ENCODE data around the gene SNX21.
A peak's percentile ranks its signal among the peaks of the same experiment; 100 is the strongest.

The SNX21 gene

DNA sequence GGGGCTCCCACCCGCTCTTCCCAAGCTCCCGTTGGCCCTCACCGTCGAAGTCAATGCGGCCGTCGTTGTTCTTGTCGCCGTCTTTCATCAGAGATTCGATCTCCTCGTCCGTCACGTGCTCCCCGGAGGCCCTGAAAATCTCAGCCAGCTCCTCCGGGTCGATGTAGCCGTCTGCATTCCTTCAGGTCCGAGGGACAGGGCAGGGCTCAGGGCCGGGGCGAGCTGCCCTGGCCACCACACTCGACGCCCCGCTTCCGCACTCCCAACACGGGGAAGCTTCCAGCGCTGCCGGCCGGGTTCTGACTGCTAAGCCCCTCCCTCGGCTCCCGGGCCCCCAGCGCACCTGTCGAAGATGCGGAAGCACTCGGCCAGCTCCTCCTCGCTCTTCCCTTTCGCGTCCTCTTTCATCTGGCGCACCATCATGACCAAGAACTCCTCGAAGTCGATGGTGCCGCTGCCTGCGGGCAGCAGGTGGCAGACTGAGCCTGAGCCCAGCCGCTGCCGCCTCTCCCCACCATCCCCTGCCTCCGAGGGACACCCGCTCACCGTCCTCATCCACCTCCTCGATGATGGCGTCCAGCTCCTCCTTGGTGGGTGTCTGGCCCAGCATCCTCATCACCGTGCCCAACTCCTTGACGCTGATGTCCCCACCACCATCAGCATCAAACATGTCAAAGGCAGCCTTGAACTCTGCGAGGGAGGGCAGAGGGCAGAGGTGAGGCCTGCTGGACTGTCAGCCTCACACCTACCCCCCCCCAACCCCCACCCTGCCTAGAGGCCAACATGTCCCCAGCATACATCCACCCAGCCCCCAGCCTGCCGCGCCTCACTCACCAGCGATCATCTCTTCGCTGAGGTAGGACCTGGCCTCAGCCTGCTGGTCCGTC lies 9.4 kb upstream of the SNX21 start:
- no peak for DNase-seq (ENCODE audit: low spot score)

DNA sequence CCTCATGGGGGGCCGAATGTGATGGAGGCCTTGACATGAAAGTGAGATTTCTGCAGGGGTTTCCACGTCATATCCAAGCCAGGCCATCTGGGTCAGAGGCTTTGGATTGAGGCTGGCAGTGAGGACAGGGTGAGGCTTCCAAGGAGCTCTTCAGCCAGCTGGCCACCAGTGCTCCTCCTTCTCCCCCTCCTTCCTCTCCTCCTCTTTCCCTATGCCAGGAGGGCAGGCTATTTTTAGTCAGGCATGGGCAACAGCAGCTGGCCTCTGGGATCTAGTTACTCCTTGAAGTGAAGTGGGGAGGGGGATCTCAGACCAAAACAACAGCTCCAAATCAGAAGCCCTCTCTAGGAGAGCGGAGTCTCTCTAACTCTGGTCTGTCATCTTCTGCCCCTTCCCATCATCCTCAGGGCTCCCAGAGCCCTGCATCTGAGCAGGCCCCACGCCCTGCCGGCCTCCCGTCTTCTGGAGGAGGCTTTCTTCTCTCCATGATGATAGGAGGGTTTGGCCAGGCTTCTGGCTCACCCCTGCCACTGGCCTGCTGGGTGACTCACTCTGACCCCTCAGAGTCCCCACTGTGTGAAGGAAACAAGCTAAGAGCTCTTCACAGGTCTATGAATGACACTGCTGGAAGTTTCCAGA lies 7.1 kb upstream of the SNX21 start:
- no peak for DNase-seq (ENCODE audit: low spot score)

DNA sequence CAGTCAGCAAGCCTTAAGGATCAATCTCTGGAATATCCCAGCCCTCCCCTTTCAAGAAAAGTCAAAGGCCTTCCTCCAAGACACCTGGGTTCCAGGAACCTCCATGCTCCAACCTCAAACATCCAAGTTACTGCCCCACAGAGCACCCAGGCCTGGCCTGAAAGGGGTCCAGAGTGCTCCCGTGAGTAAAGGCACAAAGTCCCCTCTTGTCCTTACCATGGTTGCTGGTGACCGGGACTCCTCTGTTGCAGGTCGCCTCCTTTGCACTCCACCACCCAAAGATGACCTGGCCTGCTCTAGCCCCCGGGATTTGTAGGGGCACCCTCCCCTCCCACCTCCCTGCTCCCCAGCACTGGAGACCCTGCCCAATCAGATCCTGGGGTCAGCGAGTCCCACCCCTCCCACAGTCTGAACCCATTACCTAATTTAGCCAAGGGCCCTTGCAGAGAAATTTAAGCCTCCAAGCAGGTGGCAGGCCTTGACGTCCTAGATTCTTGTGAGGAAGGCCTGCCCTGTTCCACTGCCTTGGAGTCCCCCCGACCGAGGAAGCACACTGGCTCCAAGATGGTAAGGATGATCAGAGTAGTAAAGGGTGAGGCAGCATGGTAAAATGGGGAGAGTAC lies 6.5 kb upstream of the SNX21 start, which contains the start of gene TNNC2:
TNNC2 (minus strand) TSS at position 283 of the 623 bp plus-strand sequence; CDS start at position 219, 64 bp downstream.
- DNase-seq (ENCODE audit: low spot score), result no peak

DNA sequence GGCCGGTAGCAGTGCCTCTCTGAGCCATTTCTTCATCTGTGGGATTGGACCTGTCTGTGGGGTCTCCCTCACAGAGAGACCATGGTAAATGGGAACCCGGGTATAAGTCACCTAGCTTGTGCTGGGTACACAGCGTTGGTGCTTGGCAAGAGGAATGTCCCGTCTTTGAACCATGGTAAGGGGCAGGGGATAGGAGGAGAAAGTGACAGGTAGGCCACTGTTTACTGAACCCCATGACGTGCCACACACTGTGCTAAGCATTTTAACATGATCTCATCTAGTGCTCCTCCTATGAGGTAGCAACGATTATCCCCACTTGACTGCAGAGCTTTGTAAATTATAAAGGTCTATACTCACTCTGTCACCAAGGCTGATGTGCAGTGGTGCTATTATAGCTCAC lies 5.9 kb upstream of the SNX21 start:
- DNase-seq (ENCODE audit: low spot score), result no peak

DNA sequence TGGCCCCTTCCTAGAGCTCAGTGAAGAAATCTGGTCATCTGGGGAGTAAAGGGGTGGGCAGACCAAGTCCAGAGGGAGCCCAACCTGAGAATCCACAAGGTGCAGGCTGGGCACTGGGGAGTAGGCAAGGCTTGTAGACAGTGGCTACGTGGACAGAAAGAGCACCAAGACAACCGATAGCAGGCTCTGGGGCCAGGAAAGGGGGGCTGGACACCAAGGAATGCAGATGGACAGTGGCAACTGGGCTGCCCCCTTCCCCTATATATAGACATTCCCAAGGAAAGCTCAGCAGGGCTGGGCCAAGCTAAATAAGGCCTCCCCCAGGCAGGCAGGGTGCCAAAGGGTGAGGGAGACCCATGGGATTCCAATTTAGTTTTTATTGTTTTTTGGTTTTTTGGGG lies 5.0 kb upstream of the SNX21 start:
- no peak for DNase-seq (ENCODE audit: low spot score)

DNA sequence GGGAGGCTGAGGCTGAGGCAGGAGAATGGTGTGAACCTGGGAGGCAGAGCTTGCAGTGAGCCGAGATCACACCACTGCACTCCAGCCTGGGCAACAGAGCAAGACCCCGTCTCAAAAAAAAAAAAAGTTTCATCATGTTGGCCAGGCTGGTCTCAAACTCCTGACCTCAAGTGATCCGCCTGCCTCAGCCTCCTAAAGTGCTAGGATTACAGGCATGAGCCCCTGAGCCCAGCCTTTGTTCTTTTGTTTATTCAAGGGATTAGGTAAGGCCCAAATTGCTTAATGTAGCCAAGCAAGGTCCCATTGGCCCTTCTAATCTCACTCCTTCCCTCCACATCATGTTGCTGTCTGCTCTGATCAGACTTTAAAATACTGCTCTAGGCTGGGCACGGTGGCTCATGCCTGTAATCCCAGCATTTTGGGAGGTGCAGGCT lies 3.9 kb upstream of the SNX21 start:
- DNase-seq (ENCODE audit: low spot score), result peak; percentile 59

DNA sequence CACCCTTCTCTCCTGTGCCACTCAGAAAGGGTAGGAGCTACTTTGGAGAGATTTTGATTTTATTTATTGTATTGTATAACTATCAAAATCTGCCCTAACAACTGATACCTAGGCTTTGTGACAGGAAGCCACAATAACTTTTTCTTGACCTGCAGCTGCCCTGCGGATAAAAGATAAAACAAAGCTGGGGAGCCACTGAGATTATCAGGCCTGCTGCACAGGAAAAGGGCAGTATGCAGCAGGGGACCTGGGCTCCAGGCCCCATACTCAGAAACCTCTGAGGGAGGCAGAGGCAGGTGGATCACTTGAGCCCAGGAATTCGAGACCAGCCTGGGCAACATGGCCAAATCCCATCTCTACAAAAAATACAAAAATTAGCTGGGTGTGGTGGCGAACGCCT lies 980 bp upstream of the SNX21 start:
- no peak for DNase-seq (ENCODE audit: low spot score)

DNA sequence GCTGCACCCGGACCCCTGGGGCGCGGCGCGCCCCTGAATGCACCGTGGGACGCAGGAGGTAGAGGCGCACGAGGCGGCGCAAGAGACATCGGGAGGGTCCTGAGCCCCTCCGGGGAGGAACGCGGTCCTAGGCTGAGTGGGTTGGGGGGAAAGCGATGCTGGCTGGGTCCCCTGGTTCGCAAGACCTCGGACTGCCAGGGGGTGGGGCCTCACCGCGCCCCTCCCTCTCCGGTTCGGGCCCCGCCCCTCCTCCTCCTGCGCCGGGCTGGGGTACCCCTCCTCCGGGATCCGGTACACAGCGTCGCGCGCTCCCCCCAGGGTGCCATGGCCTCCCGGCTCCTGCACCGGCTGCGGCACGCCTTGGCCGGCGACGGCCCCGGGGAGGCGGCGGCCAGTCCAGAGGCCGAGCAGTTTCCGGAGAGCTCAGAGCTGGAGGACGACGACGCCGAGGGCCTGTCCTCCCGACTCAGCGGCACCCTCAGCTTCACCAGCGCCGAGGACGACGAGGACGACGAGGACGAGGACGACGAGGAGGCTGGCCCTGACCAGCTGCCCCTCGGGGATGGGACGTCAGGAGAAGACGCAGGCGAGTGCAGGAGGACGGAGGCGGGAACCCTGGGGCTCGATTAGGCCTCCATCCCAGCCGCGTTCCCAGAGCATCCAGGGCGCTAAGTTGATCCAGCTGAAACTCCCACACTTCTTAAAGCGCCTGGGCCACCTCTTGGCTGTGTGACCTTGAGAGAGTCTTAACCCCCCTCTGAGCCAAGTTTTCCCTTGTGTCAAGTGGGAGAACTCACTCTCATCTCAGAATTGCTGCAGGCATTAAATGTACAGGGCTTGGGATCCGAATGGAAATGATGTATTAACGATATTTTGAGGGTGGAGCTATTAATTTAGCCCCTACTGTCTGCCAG lies 541 bp downstream of the SNX21 start:
- DNase-seq (ENCODE audit: low spot score), result peak; percentile 84

DNA sequence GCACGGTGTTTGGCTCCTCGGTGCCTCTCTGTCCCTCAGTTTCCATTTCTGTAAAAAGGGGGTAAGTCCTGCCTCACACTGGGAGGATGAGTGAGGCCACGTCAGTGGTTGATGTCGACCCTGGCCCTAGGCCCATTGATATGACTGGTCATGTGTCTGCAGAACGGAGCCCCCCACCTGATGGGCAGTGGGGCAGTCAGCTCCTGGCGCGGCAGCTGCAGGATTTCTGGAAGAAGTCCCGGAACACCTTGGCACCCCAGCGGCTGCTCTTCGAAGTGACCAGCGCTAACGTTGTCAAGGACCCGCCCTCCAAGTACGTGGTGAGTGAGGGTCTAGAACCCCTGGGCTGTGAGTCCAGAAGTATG lies 1.2 kb downstream of the SNX21 start:
- DNase-seq (ENCODE audit: low spot score), result no peak

DNA sequence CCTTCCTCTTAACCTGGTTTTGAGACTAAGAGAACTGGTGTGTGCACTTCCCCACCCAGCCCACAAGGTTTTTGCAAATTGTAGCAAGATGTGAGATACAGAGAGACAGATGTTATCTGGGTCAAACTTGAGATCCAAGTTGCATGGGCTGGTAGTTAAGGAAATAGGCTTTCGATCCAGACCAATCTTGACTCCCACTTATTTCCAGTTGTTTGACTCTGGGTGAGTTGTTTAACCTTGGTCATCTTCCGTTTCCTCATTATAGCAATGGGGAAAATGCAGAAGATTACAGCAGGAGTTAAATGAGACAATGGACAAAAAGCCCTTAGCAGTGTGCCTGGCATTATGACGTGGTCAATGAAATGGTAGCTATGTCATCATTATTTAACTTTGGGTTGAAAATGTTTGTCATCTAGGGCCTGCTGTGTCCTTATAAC lies 1.7 kb downstream of the SNX21 start:
- DNase-seq (ENCODE audit: low spot score), result no peak

DNA sequence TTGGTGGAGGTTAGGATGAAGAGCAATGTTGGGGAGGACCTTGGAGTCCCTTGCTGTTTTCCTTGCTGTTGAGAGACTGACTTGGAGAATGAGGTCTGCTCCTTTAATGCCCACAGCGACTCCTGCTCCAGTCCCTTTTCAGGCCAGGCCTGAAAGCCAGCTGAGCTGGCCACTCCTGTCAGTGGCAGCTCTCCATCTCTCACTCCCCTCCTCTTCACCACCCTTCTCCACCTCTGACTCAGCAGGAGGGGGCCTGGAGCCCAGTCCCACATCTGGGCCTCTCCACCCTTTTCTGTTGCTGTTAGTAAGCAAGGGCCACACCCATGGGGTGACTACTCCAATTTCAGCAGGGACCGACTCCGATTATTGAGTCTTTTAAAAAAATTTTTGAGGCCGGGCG lies 2.2 kb downstream of the SNX21 start:
- DNase-seq (ENCODE audit: low spot score), result no peak

DNA sequence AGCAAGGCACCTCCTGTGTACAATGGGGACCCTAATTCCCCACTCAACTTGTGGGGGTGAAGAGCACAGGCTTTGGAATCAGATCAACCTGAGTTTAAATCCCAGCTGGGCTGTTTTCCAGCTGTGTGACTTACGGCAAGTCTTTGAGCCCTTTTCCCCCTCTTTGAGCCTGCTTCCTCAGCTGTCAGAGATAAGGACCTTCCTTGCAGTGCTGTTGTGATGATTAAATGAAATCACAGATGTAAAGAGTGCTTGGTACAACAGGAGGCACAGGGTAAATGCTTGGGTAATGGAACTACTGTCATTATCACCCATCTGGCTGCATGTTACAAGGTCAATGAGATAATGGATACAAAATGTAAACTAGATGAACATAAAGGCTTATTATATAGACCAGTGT lies 3.2 kb downstream of the SNX21 start:
- DNase-seq (ENCODE audit: low spot score), result no peak

DNA sequence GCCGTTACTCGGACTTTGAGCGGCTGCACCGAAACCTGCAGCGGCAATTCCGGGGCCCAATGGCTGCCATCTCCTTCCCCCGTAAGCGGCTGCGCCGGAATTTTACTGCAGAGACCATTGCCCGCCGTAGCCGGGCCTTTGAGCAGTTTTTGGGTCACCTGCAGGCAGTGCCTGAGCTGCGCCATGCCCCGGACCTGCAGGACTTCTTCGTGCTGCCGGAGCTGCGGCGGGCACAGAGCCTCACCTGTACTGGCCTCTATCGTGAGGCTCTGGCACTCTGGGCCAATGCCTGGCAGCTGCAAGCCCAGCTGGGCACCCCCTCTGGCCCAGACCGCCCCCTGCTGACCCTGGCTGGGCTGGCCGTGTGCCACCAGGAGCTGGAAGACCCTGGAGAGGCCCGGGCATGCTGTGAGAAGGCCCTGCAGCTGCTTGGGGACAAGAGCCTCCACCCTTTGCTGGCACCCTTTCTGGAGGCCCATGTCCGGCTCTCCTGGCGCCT lies 7.2 kb downstream of the SNX21 start:
- no peak for DNase-seq (ENCODE audit: low spot score)

DNA sequence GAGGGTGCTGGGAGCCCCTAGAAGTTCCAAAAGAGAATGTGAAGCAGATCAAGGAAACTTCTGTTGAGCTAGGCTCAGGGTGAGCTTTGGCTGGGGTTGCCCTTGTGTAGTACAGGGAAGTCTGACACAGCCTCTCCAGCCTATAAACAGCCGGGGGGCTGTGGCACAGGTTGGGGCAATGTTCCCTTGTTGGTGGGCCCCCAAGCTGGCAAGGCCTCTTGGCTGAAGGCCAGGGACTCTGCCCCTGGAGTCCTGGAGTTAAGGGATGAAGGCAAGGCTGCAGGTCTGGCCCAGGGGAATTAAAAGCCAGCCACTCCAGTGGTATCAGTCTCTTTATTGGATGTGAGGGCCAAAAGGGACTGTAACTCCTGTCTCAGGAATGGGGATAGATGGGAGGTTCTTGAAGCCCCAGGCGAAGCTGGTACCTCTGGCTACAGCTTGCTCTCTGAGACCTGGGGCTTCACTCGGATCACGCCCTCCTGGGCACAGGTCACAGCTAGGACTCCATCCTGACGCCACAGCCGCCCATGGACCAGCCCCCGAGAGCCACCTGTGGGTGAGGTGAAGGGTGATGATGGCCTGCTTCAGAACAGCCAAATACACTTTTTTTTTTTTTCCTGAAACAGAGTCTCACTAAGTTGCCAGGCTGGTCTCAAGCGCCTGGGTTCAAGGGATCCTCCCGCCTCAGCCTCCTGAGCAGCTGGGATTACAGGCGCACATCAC lies 8.0 kb downstream of the SNX21 start:
- DNase-seq (ENCODE audit: low spot score), result no peak

DNA sequence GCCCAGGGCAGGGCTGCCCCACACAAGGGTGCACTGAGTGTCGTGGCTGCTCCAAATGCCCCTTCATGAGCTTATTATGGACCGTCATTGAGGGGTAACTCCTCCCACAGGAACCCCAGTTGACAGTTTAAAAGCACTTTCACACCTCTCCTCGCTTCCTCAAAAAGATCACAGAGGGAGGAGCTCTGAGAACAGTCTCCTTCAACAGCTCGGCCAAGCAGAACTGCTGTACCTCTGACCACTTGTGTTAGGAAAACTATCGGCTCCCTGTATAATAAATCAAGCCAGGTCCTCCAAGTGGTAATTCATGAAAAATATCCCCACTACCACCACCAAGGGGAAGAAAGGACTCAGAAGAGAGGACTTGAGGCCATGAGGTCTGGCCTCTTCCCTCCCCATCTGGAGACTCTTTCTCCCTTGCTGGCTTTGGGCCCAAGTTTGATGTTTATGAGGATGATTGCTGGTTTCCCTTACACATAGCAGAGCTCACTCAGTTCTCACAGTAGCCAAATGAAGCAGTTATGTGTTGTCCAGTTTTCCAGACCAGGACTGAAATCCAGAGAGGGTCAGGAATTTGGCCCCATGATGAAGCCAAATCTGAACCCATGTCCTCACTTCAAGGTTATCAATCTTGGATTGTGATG lies 8.7 kb downstream of the SNX21 start:
- no peak for DNase-seq (ENCODE audit: low spot score)

DNA sequence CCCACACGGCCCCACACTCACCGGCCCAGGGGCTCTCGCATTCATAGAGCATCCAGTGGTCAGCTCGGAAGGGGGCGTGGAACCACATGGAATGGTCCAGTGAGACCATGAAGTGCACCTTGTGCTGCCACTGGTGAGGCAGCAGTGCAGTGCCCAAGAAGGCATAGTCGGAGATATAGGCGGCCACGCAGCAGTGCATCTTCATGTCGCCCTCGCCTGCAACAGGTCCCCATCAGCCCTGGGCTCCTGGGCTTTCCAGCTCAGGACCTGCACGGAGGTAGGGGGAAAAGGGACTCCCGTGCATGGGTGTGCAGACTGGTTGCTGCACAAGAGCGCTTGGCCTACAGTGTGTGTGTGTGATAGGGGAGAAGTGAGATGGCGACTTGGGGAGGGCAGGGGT lies 9.9 kb downstream of the SNX21 start:
- DNase-seq (ENCODE audit: low spot score), result no peak

DNA sequence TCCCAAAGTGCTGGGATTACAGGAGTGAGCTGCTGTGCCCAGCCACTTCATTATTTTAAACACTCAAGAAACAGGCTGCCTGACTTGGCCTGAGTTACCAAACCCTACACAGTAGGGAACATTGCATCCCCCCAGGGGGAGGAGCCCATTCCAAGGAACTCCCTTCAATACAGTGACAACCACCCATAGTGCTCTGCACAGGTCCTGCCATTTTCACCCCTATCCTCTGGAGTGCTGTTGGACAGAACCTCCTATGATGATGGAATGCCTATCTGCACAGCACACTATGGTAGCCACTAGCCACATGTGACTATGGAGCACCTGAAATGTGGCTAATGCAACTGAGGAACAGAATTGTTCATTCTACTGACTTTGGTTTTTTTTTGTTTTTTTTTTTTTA lies 11.9 kb downstream of the SNX21 start:
- DNase-seq (ENCODE audit: low spot score), result no peak

DNA sequence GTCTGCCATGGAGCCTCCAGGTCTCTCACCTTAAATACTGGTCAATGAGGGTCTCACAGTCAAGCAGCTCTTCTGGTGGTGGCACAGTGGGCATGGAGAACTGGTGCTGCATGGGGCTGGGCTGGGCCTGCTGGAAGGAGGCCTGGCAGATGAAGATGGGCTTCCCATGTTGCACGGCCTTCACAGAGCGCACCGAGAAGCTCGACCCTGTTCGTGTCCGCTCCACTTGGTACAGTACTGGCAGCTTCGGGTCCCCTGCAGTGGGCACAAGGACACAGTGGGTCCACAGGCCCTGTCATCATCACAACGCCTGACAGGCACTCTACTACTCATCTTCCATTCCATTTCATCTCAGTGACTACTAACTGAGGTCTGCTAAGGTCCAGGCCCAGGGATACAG lies 14.8 kb downstream of the SNX21 start:
- no peak for DNase-seq (ENCODE audit: low spot score)

DNA sequence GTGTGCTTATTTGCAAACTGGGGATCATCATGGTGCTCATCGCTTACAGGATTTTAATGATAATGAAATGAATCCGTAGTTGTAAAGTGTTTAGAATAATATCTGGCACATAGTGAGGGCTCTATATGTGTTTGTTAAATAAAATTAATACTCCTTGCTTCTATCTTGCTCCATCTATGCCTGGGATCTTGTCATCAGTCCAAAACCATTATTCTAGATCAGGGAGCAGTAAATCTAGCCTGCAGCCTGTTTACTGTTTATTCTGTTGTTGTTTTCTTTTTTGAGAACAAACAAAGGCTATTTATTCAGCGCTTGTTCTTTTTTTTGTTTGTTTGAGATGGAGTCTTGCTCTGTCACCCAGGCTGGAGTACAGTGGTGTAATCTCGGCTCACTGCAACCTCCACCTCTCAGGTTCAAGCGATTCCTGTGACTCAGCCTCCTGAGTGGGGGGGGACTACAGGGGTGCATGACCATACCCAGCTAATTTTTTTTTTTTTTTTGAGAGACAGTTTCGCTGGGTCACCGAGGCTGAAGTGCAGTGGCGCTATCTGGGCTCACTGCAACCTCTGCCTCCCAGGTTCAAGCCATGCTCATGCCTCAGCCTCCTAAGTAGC lies 15.5 kb downstream of the SNX21 start:
- no peak for DNase-seq (ENCODE audit: low spot score)

DNA sequence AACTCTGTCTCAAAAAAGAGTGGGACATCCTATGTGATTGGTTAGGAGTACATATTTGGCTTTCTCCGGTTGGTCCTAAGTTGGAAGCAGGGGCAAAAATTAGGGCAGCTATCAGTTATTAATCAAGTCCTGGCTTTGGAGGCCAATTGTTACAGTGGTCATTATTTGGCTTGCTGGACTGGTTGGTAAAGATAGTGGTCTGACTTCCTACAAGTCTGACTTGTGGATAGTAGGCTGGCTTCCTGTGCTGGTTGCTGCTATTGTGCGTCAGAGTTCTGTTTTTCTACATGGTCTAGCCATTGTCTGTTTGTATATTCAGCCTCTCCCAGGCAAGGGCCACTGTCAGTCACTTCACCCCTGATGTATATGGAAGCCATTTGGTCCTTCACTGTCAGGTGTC lies 16.6 kb downstream of the SNX21 start:
- DNase-seq (ENCODE audit: low spot score), result no peak
